Activated naive CD4-positive, alpha-beta T cell treated with anti-CD3 and anti-CD28 coated beads, Interleukin-2, amount 50 U/mL, for 72 hours (primary cell): ENCODE results near the gene IPO8. TPM values are rescaled to one million over a fixed set of nuclear protein-coding genes. Genes with fewer than 3 reads are reported as not detected.
"Not testable (repeated sequence)": the region's sequence is repeated elsewhere in the genome, so short reads cannot be mapped to it uniquely, and the experiment has no call there.

Source experiments
- ATAC-seq, 2 donors: fragments of 150-1000 bp; cut with Tn5 transposase; 2 replicates each; pipeline ENCODE4 v1.10.0; 2021; ENCODE audit warnings: mild to moderate bottlenecking in 2 of 2, moderate library complexity in 2 of 2
- DNase-seq, 2 donors: peaks; one replicate each; pipeline ENCODE4 v3.0.0; 2021 to 2022; ENCODE audit warnings: low spot score in 2 of 2
- H3K27ac Mint-ChIP-seq, 2 donors: one replicate each; pipeline ENCODE4 v1.8.0; 2022; ENCODE audit warnings: mild to moderate bottlenecking in 2 of 2, mixed read lengths in 2 of 2
- H3K36me3 Mint-ChIP-seq, 2 donors: one replicate each; pipeline ENCODE4 v1.8.0; 2022; ENCODE audit warnings: mixed read lengths in 2 of 2
- H3K9me3 Mint-ChIP-seq, 2 donors: one replicate each; pipeline ENCODE4 v1.8.0; 2022; ENCODE audit warnings: mixed read lengths in 2 of 2
- total RNA-seq, 2 donors: library from RNA; stranded (reverse); gene quantifications; one replicate each; pipeline ENCODE4 v1.2.3, GENCODE V29; 2022

Gene IPO8
- total RNA-seq, 2 donors from 2014 or later: 28.4 to 49.3 TPM

DNA sequence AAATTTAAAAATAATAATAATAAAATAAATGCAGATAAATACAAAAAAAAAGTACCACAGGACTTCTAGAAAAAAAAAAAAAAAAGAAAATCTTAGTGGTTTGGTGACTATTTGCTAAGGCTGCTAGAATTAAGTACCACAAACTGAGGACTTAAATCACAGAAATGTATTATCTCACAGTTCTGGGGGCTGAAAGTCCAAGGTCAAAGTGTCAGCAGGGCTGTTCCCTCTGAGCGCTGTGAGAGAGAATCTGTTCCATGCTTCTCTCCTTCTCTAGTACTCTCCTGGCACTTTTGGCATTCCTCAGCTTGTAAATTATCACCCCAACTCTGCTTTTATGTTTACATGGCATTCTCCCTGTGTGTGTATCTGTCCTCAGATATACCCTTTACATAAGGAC, 101.2 kb downstream of the IPO8 start:
- H3K27ac Mint-ChIP-seq: no peak overlapping the region
- DNase-seq (no peak), ATAC-seq (no peak)
- H3K36me3 Mint-ChIP-seq: peaks cover 0 to 4% of the 10 kb centered on the region in 2 donors
- H3K9me3 Mint-ChIP-seq: peaks cover 5 to 6% of the 10 kb centered on the region in 2 donors

DNA sequence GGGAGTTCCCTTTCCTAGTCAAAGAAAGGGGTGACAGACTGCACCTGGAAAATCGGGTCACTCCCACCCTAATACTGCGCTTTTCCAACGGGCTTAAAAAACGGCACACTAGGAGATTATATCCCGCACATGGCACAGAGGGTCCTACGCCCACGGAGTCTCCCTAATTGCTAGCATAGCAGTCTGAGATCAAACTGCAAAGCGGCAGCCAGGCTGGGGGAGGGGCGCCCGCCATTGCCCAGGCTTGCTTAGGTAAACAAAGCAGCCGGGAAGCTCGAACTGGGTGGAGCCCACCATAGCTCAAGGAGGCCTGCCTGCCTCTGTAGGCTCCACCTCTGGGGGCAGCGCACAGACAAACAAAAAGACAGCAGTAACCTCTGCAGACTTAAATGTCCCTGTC, 107.1 kb downstream of the IPO8 start:
- H3K9me3 Mint-ChIP-seq, H3K27ac Mint-ChIP-seq, DNase-seq, ATAC-seq: not testable (repeated sequence)
- peaks cover 0 to 12% of the 10 kb centered on the region in 2 donors for H3K36me3 Mint-ChIP-seq

DNA sequence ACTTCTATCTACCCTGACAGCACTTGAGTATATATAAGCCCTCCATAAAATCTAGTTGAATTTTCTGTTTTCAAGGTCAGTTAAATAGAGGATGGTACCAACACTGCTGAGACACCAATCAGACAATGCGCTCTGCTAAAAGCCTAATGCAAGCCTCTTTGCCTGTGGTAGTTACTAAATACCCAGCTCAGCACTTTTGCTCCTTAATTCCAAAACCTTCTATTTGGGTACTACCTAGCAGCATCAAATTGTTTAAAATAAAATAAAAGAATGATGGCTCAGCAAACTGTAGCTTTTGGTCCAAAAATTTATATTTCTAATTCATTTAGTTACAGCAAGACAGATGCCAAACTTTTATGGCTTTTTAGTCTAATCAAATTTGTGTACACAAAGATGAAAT, 107.9 kb downstream of the IPO8 start:
- Mint-ChIP-seq H3K36me3 (peaks cover 0 to 12% of the 10 kb centered on the region in 2 donors), H3K27ac (no peak overlapping the region), H3K9me3 (peaks cover 5 to 7% of the 10 kb centered on the region in 2 donors)
- DNase-seq (no peak), ATAC-seq (no peak)

DNA sequence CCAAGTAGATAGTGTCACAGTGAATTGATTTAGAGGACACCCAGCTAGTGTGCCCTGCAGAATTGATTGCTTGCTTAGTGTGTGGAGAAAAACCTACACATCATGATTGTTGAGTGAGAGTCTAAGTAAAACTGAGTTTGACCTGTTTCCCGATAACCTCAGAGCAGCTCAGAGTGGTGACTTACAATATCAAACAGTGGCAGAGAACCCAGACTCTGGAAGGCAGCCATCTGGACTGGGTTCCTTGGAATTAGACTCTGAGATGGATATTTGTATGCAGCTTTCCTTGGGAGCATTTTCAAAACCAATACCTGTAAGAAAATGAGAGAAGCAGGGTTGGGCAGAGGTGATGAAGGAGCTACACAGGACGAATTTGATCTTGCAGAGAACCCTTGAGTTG, 109.8 kb downstream of the IPO8 start:
- ATAC-seq: no peak
- Mint-ChIP-seq H3K36me3 (peaks cover 0 to 12% of the 10 kb centered on the region in 2 donors), H3K9me3 (peaks cover 4 to 5% of the 10 kb centered on the region in 2 donors), H3K27ac (no peak overlapping the region)
- DNase-seq: no peak

DNA sequence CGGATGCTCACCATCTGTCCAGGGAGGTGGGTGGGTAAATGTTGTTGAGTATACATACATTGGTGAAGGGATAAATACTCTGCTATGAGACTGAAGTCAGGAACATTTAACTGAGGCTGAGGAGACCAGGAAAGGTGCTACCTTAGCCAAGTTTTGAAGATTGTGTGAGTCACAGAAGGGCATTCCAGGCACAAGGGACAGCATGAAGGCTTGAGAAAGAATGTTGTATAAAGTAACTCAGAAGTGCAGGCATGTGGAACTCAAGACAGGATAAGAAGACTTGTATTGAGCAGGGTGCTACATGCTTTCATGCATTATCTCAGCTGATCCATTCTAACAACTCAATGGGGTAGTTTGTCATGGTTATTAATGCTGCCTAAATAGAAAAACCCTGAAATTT, 112.7 kb downstream of the IPO8 start:
- H3K36me3 Mint-ChIP-seq: no peaks in the 10 kb centered on the region
- DNase-seq (no peak), ATAC-seq (no peak)
- no peaks in the 10 kb centered on the region for H3K9me3 Mint-ChIP-seq
- H3K27ac Mint-ChIP-seq: no peak overlapping the region

DNA sequence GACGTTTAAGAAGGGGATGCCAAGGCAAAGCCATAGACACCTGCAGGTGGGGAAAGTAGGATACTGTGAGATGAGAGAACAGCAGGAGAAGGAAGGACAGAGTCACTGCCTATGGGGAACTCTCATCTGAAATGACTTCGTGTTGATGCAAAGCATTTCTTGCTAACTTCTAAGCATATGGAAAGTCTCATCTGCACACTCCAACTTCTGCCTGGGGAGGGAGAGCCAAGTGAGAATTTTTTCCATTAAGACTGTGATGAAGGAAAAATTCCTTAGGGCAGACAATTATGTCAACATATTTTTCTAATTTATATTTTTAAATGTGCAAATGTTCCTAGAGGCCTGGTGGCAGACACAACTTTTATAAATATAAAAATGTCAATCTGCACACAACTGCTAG, 115.3 kb downstream of the IPO8 start:
- H3K36me3 Mint-ChIP-seq: no peaks in the 10 kb centered on the region
- DNase-seq: no peak
- no peak for ATAC-seq
- H3K27ac Mint-ChIP-seq: no peak overlapping the region
- peaks cover 0 to 4% of the 10 kb centered on the region in 2 donors for H3K9me3 Mint-ChIP-seq

Other genes with a start within 250 kb of the IPO8 start
- 10 to 100 TPM; 14.0 to 20.5 TPM for gene CAPRIN2, start 59.1 kb upstream of the IPO8 start, total RNA-seq
- gene TSPAN11, start 230.9 kb upstream of the IPO8 start, total RNA-seq: not detected